KOPT-K1 (cell line): Measurements from ENCODE around the gene THYN1.
"Not testable (repeated sequence)": the region's sequence is repeated elsewhere in the genome, so short reads cannot be mapped to it uniquely, and the experiment has no call there.

Experiments
- H3K27ac ChIP-seq: fragments of 200-600 bp; sonication (generic); 2 replicates; pipeline ENCODE4 v1.5.1; 2016; ENCODE audit warnings: antibody characterized with exemption, mild to moderate bottlenecking, low read depth, low read length; ENCODE audit not compliant: poor library complexity, severe bottlenecking
- H3K36me3 ChIP-seq: fragments of 200-600 bp; sonication (generic); 2 replicates; pipeline ENCODE4 v1.5.1; 2017; ENCODE audit warnings: antibody characterized with exemption, mild to moderate bottlenecking, low read length, moderate library complexity; ENCODE audit not compliant: insufficient read depth
- H3K9me3 ChIP-seq: fragments of 200-600 bp; sonication (generic); 2 replicates; pipeline ENCODE4 v1.5.1; 2017; ENCODE audit warnings: antibody characterized with exemption, low read length, mild to moderate bottlenecking; ENCODE audit not compliant: insufficient read depth, poor library complexity, severe bottlenecking

Gene THYN1

DNA sequence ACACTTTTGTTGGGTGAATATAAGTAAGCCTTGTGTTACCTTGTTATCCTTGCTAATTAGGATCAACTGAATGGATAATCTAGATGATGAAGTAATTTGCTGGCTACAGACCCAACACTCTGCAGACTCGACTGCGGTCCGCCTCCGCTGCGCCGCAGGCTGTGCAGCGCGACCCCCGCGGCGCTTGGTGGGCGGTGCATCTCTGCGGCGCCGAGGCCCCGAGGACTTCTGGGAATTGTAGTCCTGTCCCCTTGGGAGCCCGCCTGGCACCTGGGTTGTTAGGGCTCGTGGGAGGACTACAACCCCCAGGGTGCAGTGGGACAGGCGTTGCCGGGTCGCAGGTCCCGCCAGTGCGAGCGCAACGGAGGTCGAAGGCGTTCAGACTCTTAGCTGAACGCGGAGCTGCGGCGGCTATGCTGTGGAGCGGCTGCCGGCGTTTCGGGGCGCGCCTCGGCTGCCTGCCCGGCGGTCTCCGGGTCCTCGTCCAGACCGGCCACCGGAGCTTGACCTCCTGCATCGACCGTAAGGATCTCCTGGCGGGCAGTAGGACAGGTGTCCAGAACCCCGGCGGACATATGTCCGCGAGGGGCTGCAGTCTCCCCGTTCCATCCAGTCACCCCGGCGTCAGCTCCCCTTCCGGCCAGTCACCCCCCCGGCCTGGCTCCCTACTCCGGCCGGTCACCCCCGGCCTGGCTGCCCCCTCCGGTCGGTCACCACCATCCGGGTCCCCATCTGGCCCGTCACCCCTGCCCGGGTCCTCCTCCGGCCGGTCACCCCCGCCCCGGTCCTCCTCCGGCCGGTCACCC, at the start of gene THYN1, which contains the start of gene ACAD8:
THYN1 (minus strand) TSS at position 165 of the 806 bp plus-strand sequence. CDS start 470 bp downstream, outside the sequence.
ACAD8 (plus strand) TSS at position 381 of the 806 bp plus-strand sequence; CDS start at position 414, 33 bp downstream.
- Histone ChIP-seq H3K36me3 (peaks cover 43% of the 10 kb centered on the region), H3K9me3 (no peaks in the 10 kb centered on the region), H3K27ac (peak within 1 kb of the TSS; percentile 67)

DNA sequence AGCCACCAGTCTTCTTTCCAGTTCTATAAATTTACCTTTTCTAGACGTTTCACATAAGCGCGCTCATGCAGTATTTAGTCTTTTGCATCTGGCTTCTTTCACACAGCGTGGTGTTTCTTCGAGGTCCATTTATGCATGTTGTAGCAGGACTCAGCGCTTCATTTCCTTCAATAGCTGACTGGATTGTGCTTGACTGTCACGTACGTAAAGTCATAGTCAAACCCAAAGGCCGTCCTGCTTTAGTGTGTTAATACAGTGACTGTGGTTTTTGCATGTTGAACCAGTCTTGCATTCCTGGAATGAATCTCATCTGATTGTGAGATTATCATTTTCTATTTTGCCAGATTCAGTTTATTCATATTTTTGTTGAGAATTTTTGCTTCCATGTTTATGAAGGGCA, 41.5 kb upstream of the THYN1 start:
- no peak overlapping the region for H3K27ac ChIP-seq
- no peaks in the 10 kb centered on the region for H3K36me3 ChIP-seq
- H3K9me3 ChIP-seq = no peaks in the 10 kb centered on the region

DNA sequence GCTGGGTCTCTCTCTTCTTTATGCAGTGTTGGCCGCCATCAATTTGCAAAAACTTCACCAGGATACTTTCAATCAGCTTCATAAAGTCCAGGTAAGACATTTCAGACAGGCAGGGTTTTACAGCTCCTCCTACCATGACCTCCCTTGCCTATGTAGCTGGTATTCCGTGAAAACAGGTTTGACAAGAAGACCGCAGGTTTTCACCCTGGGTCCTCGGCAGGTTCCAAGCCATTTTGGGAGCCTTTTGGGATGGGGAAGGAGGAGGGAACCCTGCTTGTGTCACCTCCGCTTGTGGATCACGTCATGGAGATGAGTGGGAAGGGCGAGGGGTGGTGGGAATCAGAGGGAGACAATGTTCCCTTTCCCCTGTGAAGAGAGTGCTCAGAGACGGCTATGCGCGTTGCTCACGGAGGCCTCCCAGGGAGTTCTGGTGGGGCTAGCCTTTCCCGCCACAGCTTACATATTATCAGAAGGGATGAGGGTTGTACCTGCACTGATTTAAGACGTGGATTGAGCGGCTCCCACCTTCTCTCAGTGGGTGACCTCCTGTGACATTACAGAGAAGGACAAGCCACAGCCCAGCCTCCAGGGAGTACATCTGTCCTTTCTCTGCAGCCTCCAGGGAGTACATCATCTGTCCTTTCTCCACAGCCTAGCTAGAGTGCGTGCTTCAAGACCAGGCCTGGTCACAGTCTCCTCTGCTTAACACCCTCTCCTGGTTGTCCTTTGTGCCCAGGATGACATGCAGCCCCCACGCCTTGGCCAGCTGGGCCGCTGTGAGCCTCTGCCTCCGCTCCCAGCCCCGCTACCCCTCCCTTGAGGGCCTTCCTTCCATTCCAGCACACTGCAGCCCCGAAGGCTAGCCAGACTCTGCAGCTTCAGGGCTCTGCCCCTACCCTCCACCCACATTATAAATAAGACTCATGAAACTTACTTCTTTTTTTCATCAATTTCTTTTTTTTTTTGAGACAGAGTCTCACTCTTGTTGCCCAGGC, 40.3 kb upstream of the THYN1 start:
- Histone ChIP-seq H3K36me3 (no peaks in the 10 kb centered on the region), H3K9me3 (no peaks in the 10 kb centered on the region), H3K27ac (no peak overlapping the region)

DNA sequence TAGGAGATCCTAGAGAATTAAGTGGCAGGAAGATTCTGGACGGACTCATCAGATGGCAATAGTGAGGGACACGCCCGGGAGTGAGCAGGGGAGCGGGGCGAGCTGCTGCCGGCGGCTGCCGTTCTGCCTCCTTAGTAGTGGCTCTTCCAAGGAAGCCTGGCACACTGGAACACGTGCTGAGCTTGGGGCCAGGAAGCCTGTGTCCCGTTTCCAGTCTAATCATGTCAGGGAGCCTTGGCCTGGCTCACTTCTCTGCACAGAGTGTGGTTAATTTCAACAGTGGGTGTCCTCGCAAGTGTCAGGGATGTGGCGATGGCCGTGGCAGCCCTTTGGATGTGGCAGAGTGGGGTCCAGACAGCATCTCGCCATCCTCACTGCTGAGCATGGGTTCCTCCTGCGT, 39.5 kb upstream of the THYN1 start:
- Histone ChIP-seq H3K9me3 (no peaks in the 10 kb centered on the region), H3K36me3 (no peaks in the 10 kb centered on the region), H3K27ac (no peak overlapping the region)

DNA sequence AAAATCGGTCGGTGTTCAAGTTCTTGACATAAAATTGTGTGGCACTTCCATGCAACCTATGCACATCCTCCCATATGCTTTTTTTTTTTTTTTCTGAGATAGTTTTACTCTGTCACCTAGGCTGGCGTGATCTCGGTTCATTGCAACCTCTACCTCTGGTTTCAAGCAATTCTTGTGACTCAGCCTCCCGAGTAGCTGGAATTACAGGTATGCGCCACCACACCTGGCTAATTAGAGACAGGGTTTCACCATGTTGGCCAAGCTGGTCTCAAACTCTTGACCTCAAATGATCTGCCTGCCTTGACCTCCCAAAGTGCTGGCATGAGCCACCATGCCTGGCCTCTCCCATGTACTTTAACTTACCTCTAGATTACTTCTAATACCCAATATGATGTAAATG, 38.0 kb upstream of the THYN1 start:
- Histone ChIP-seq H3K36me3 (no peaks in the 10 kb centered on the region), H3K27ac (no peak overlapping the region), H3K9me3 (no peaks in the 10 kb centered on the region)

DNA sequence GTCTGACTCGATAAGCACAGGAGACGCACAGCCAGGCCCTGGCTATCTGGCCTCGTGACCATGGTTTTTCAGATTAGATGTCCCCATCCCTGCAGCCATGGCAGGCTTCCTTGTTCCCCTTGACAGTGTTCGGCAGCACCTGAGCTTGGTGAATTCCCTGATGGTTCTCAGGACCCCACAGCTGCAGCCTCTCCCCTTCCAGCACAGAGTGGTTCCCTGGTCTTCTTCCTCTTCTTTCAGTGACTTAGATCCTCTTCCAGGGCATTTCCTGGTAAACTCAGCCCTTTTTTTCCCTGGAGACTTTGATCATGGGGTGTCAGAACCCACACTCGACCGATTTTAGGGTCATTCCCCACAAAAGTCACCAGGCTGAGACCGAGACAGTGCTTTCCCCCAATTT, 37.5 kb upstream of the THYN1 start:
- H3K27ac ChIP-seq = no peak overlapping the region
- H3K9me3 ChIP-seq = no peaks in the 10 kb centered on the region
- H3K36me3 ChIP-seq = no peaks in the 10 kb centered on the region

DNA sequence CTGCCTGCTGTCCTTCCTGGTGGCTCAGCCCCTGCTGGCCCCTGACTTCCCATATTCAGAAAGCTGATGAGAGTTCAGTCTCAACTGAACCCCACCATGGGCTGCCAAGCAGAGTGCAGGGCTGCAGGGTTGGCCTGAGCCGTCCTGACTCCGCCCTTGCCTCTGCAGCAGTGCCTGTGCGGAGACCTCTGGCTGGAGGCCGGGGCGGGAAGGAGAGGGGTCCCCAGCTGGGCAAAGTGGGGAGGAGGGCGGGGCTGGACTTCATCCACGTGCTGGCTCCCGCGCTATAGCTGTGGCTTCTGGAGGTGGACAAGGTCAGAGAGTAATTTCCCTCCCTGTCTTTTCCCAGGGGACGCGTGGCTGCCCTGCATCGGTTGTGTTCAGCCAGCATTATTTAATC, 36.6 kb upstream of the THYN1 start:
- no peaks in the 10 kb centered on the region for H3K9me3 ChIP-seq
- H3K27ac ChIP-seq = no peak overlapping the region
- no peaks in the 10 kb centered on the region for H3K36me3 ChIP-seq

DNA sequence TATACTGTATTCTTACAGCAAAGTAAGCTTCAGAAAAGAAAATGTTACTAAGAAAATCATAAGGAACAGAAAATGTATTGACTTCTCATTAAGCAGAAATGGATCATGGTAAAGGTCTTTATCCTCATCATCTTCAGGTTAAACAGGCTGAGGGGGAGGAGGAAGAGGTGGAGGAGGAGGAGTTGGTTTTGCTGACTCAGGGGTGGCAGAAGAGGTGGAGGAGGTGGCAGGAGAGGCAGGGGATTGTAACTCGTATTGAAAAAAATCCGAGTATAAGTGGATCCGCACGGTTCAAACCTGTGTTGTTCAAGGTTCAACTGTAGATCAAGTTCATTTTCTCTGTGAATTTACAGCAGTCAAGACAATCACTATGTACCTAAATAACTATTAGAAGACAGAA, 36.0 kb upstream of the THYN1 start:
- Histone ChIP-seq H3K27ac (no peak overlapping the region), H3K9me3 (no peaks in the 10 kb centered on the region), H3K36me3 (no peaks in the 10 kb centered on the region)

DNA sequence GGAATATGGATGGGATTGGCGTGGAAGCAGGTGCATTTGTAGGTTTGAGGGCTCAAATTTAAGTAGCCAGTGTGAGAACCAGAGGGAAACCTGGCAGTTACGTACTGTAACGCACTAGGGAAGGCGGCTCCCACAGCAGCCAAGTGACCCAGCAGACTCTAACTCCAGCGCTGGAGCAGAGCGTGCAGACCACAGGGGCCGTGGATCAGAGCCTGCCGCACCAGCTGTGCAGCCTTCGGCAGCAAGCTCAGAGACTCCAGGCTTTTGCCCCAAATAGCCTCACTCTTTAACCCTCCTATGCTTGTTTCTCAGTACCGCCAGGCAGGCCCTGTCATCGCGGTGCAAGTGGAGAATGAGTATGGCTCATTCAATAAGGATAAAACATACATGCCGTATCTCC, 35.3 kb upstream of the THYN1 start:
- H3K9me3 ChIP-seq = no peaks in the 10 kb centered on the region
- no peaks in the 10 kb centered on the region for H3K36me3 ChIP-seq
- no peak overlapping the region for H3K27ac ChIP-seq

DNA sequence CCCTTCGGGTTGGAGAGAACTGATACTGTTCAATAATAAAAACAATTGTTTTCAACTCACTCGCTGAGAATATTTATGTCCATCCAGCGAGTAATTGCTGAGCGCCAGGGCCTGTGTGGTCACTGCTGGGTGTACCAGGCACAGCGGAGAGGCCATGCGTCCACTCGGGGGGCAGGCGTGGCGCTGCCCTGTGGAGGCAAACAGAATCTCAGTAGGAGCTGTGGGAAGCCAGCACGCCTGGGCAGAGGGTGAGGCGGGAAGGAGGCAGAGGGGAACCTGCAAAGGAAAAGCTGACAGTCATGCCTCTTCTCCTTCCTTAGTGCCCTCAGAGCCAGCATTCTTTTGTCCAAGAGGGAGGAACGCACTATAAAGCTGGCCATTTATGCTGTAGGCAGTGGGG, 34.4 kb upstream of the THYN1 start:
- Histone ChIP-seq H3K27ac (no peak overlapping the region), H3K36me3 (no peaks in the 10 kb centered on the region), H3K9me3 (no peaks in the 10 kb centered on the region)

DNA sequence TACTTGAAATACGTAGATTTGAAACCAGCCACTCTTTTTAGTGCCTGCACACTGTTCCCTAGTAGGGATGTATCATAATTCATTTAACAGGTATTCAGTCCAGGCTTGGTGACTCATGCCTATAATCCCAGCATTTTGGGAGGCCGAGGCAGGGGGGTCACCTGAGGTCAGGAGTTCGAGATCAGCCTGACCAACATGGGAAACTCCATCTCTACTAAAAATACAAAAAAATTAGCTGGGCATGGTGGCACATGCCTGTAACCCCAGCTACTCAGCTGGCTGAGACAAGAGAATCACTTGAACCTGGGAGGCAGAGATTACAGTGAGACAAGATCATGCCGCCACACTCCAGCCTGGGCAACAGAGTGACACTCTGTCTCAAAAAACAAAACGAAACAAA, 31.2 kb upstream of the THYN1 start:
- H3K9me3 ChIP-seq, H3K27ac ChIP-seq, H3K36me3 ChIP-seq: not testable (repeated sequence)

DNA sequence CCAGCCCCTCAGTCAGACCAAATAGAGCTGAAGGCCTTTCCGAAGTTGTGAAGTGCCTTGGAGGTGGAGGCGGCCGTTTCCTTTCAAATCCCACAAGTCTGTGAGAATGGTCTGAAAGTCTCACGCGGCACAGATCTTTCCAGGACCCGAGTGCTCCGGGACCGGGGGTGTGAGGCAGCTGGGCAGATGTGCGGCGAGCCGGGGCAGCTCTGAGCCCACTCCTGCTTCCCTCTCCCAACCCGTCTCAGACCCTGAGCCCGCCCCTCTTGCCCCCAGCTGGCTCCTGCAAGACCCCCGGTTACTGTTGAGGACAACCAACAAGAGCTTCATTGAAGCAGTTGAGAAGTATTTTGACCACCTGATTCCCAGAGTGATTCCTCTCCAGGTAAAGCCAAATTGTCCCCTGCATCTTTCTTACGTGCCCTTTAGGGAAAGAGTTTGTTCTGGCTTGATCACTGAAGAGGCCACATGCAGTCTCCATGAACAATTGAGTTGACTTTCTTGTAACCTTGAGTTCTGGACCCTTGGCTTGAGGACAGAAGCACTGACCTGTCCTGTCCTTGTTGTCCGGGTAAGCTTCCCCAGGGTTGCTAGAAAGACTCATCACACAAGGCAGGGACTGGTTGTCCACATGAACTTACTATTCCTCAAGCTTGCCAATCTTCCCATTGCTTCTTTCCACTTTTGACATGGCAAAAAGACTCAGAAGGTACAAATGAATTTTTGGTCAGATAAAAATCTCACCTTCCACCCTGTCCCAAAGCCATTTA, 30.5 kb upstream of the THYN1 start:
- H3K9me3 ChIP-seq = no peaks in the 10 kb centered on the region
- H3K36me3 ChIP-seq = no peaks in the 10 kb centered on the region
- H3K27ac ChIP-seq = no peak overlapping the region

DNA sequence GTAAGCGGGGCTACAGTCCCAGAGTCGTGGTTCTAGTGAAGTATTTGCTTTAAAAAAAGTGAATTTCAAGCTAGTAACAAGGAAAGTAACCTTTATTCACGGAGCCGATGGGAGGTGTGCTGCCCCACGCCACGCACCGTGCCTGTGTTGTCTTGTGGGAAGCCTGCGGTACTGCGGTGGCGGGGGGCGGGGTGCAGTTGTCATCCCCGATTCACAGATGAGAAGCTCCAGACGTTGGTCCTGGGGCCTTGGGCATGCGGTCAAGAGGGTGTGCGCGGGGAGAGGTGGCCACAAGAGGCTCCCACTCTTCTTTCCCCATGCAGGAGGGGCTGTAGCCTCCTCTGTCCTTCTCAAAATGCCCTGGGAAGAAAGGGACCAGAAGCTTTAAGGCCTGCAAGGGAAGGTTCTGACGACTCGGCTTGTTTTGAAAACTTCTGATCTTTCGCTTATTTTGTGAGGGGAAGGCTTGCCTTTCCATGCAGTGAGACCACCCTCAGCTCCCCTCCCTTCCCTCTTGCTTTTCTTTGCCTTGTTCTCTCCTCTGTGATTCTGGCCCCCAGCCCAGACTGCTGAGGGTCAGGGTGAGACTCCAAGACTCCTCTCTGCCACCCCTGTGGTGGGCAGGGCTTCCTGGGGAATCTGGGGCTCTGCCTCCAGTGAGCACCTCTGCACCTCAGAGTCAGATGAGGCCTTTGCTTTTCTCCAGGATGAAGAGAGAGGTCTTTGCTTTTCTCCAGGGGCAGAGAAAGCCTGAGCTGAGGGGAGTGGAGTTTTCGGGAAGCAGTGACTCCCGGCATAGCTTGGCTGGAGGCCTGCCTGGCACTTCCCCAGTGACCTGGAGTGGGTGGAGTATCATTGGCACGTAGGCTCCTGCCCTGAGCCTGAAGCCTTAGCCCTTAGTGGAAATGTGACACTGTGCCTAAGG, 29.2 kb upstream of the THYN1 start:
- H3K27ac ChIP-seq = no peak overlapping the region
- H3K9me3 ChIP-seq = no peaks in the 10 kb centered on the region
- H3K36me3 ChIP-seq = no peaks in the 10 kb centered on the region

DNA sequence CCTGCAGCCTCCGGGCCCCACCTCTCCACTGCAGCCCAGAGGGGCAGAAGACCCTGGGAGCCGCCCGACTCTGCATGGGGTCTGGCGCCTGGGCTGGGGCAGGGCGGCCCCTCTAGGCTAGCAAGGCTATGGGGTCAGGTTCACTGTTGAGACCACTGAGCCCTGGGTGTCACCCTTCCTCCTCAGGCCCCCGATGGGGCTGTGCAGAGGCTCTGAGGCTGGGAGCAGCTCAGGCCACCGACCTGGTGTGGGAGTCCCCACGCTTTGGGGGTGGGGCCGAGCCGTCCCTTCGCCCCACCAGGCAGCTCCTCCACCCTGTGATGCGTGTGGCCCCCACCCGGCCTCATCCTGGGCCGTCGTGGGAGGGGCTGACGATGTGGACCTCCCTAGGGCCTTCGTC, 28.5 kb upstream of the THYN1 start:
- not testable (repeated sequence) for H3K9me3 ChIP-seq, H3K27ac ChIP-seq, H3K36me3 ChIP-seq
